NCI-H226 (cell line): ENCODE measurements around the gene IL1RAPL1.

ENCODE experiments used
- DNase-seq: peaks from one replicate; pipeline ENCODE4 v3.0.0-alpha.2; 2015

The IL1RAPL1 gene

DNA sequence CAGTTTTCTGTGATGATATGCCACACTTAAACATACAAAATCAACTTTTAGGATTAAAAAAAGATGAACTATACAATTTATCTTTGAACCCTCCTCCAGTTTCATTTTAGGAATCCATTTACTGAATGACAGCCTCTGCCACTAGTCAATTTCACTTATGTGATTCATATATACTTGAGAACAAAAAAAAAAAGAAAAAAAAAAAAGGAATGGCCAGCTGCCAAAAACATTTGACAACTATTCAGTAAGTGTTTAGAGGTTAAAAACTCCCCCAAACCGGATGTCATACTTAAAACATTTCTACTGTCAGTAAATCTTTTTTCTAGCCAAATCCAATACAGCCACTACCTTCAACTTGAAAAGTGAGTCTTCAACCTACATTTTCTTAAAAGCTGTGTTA, 1361.4 kb downstream of the IL1RAPL1 start:
- DNase-seq = peak; percentile 39

DNA sequence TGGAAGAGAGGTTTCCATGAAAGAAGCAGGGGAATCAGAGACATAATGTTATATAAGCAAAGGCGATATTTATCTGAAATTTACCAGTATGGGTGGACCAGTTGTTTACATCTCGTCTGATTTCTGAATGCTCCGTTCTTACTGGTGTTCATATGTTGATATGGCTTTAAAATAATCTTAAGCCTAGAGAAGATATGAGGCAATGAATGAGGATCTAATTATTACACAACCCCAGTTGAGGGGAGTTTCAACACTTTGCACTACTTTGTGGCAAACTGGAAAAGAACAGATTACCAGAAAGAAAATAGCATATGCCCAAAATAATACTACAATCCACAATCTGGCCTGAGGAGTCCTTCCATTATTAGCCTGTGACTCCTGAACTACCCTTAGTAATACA, 1364.8 kb downstream of the IL1RAPL1 start:
- no peak for DNase-seq

DNA sequence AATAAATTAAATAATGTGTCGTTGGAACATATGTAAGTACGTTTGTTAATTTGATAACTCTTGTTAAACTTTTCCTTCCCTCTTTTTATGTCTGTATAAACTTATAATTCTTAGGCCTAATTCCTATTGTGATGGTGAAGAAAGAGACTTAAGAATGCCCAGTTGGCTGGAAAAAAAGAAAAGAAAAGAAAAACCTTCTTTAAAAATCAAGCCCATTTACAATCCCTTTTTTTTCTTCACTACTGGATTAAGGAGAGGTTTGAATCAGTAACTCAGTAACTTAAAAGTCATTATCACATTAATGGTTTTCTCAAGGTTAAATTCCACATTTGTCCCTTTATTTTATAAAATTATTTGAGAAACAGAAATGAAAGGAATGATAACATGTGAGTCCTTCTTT, 1374.8 kb downstream of the IL1RAPL1 start:
- DNase-seq = no peak

DNA sequence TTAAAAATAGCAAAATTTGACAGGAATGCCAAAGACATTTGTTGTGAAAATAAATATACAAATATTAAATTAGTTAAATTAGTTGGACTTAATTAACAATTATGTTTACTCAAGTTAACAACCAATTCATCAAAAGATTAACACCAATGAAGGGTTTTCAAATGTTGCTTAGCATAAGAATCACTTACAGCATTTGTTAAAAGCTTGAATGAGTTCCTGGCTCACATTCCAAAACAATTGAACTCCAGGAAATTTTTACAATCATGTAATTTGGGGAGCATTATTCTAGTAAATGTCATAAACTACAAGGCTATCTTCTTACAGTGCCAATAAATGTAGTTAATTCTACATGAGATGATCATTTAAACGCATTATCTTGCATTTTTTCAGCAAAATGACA, 1378.4 kb downstream of the IL1RAPL1 start:
- DNase-seq = no peak

DNA sequence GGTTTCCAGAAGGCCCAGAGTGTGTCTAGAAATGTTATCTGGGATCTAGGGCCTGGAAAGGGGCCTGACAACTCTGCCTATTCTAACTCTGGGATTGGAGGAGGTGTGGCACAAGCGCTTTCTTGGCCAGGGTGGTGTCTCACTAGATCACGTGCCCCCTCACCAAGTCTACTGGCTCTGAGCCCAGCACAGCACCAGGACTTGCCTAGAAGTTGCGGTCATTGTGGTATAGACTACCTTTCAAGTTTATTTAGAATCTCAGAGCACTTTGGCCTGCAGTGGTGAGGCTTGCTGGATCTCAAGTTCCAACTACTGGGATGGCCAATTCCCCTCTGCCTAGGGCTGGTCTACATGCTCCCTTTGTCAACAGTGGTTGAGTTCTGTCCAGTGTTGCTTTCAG, 1404.8 kb downstream of the IL1RAPL1 start:
- no peak for DNase-seq

DNA sequence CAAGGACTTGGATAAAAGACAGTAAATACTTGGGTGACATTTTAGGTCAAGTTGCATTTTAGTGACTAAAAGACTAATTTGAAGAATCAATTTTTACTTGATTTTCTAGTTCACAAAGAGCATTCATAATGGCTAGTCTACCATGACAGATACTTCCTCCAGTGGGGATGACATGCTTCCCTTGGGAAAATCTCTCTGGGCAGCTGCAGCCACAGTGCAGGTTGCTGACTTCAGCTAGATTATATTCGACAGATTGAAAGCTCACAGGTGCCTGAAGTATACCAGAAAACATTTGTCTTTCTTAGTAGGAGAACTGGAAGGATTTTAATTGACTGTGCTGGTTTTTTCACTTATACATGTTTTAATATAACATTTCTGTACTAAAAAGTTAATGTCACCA, 1418.6 kb downstream of the IL1RAPL1 start:
- DNase-seq = no peak
